Measurements from ENCODE around the gene HACD1.
A peak's percentile ranks its signal among the peaks of the same experiment; 100 is the strongest.

HACD1 gene, protein sequence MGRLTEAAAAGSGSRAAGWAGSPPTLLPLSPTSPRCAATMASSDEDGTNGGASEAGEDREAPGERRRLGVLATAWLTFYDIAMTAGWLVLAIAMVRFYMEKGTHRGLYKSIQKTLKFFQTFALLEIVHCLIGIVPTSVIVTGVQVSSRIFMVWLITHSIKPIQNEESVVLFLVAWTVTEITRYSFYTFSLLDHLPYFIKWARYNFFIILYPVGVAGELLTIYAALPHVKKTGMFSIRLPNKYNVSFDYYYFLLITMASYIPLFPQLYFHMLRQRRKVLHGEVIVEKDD

DNA sequence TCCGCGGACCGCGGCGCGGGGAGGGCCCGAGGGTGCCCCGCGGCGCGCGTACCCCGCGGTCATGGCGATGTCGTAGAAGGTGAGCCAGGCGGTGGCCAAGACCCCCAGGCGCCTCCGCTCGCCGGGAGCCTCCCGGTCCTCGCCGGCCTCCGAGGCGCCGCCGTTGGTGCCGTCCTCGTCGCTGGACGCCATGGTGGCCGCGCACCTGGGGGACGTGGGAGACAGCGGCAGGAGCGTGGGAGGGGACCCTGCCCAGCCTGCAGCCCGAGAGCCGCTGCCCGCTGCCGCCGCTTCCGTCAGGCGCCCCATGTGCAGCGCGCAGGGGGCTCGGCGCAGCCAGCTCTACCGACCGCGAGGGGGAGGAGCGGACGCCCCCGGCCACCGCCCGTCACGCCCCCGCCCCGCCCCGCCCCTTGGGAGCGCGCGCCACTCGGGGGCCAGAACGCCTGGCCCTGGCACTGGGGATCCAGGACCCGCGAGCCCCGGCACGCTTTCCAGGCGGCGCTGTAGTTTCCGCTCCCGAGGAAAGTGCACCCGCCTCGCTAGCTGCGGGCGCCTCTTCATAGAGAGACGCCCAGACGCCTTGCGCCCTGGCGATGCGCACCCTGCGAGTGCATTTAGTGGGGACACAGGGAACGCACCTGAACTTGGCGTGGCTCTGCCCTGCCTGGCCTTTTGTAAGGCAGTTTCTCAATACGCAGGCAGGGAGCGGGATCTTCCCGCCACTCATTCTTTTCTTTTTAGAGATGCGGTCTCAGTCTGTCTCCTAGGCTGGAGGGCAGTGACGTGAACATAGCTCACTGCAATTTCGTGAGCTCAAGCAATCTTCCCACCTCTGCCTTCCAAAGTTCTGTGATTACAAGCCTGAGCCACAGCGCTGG lies at the start of gene HACD1:
HACD1 (minus strand) TSS at position 344 of the 881 bp plus-strand sequence; CDS start at position 309, 35 bp downstream.
- no peaks in the 10 kb centered on the region for H3K9me3 Mint-ChIP-seq
- H3K4me1 Mint-ChIP-seq = peaks cover 13% of the 10 kb centered on the region
- H3K27me3 Mint-ChIP-seq = peaks cover 35% of the 10 kb centered on the region
- ATAC-seq = peak; percentile 76
- peak within 1 kb of the TSS; percentile 77 for H3K4me3 Mint-ChIP-seq
- no peaks in the 10 kb centered on the region for H3K36me3 Mint-ChIP-seq
- H3K27ac Mint-ChIP-seq = peak within 1 kb of the TSS; percentile 41

DNA sequence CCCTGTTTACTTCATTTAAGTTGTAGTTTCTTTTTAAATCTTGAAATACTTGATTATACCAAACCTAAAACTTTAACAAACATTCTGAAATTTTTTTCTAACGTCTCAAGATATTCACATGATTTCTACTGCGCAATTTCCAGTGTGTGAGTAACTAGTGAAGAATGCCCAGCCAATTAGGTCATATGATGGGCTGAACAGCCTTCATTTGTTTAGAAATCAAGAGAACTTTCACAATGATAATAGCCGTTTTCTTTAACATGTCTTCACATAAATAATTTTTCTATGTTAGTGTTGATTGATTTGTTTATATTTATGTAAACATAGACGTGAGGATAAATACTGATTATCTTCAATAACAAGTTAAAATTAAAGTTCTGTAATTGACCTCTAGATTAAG lies 48.6 kb upstream of the HACD1 start:
- peaks cover 50% of the 10 kb centered on the region for H3K36me3 Mint-ChIP-seq
- H3K4me1 Mint-ChIP-seq = peaks cover 50% of the 10 kb centered on the region
- H3K27ac Mint-ChIP-seq = no peak overlapping the region
- H3K4me3 Mint-ChIP-seq = no peak overlapping the region
- no peak for ATAC-seq
- no peaks in the 10 kb centered on the region for H3K9me3 Mint-ChIP-seq
- no peaks in the 10 kb centered on the region for H3K27me3 Mint-ChIP-seq

GRCh38 chr10:17663450-17663849 lies 46.3 kb upstream of the HACD1 start:
- no peak for ATAC-seq
- no peak overlapping the region for H3K4me3 Mint-ChIP-seq
- peaks cover 35% of the 10 kb centered on the region for H3K4me1 Mint-ChIP-seq
- no peak overlapping the region for H3K27ac Mint-ChIP-seq
- peaks cover 56% of the 10 kb centered on the region for H3K36me3 Mint-ChIP-seq
- H3K9me3 Mint-ChIP-seq = no peaks in the 10 kb centered on the region
- H3K27me3 Mint-ChIP-seq = no peaks in the 10 kb centered on the region

DNA sequence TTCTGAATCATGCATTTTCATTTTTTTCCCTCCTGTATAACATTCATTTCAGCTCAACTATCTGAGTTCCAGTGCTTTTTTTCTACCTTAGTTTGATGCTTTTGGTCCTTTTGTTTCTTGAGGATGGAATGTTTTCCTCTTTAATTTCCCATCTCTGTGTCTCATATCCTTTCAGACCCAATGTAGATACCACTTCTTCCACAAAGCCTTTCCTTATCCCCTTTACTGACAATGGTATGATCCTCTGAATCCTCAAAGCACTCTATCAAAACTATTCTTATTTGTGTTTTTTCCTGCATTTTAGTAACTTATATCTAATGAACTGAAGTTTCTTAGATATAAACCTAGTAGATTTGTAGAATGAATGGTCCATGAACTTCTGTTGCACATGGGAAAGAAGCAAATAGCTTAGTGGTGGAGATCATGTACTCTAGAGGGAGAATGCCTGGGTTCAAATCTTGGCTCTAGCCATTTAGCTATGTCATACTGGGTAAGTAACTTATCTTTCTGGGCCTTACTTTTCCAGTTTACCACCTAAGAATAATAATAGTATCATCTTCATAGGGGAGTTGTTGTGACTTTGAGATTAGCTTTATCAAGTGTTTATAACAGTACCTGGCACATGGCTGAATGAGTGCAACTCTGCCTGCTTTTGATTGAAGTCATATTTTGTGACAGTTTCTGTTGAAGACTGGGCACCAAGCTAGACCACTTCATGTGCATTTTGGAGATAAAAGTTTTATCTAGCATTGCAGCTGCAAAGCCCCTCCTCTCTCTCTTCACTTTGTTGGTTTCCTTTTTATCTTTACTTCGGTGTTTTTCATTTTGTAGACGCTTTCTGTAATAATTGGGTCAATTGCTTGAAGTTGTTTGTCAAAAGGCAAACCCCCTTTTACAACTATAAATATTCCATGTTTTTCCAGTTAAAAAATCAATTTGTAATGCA lies 45.3 kb upstream of the HACD1 start:
- Mint-ChIP-seq H3K27me3 (no peaks in the 10 kb centered on the region), H3K9me3 (peaks cover 3% of the 10 kb centered on the region), H3K4me3 (no peak overlapping the region), H3K36me3 (peaks cover 57% of the 10 kb centered on the region), H3K4me1 (peaks cover 35% of the 10 kb centered on the region), H3K27ac (no peak overlapping the region)
- ATAC-seq = no peak

- ATAC-seq = no peak
- Mint-ChIP-seq H3K4me1 (peaks cover 41% of the 10 kb centered on the region), H3K36me3 (peaks cover 63% of the 10 kb centered on the region), H3K4me3 (no peak overlapping the region), H3K27ac (no peak overlapping the region), H3K9me3 (peaks cover 3% of the 10 kb centered on the region), H3K27me3 (no peaks in the 10 kb centered on the region)
Measured at GRCh38 chr10:17661510-17661909, 44.3 kb upstream of the HACD1 start.

- Mint-ChIP-seq H3K27ac (no peak overlapping the region), H3K9me3 (peaks cover 3% of the 10 kb centered on the region), H3K4me1 (peaks cover 47% of the 10 kb centered on the region), H3K27me3 (no peaks in the 10 kb centered on the region), H3K36me3 (peaks cover 67% of the 10 kb centered on the region), H3K4me3 (no peak overlapping the region)
- no peak for ATAC-seq
Measured at GRCh38 chr10:17660921-17661320, 43.7 kb upstream of the HACD1 start.

DNA sequence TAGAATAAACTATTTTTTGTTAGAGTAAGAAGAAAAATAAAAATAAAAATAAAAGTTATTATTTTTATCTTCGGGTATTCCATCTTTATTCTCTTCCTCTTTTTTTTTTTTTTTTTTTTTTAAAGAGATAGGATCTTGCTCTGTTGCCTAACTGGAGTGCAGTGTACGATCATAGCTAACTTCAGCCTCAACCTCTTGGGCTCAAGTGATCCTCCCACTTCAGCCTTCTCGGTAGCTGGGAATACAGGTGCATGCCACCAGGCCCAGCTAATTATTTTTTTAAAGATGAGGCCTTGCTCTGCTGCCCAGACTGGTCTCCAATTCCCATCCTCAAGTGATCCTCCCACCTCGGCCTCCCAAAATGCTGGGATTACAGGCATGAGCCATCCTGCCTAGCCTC lies 42.2 kb upstream of the HACD1 start:
- no peak overlapping the region for H3K27ac Mint-ChIP-seq
- peaks cover 67% of the 10 kb centered on the region for H3K36me3 Mint-ChIP-seq

DNA sequence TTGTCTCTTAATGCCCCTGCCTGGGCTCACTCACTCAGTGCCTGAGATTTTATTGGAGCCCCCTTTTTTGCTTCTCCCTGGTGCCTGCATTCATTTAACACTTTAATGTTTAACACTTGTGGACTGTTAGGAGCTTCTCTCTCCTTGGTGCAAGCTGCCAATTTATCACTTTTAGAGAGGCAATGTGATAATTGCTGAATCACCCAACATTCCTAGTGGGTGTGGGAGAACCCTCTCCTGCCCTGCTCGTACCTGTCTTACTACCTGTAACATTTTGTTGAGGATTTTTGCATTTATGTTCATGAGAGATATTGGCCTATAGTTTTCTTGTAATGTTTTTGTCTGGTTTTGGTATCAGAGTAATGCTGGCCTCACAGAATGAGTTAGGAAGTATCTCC lies 39.9 kb upstream of the HACD1 start:
- peak overlapping the region; percentile 73 for H3K27ac Mint-ChIP-seq
- ATAC-seq = no peak
- no peaks in the 10 kb centered on the region for H3K27me3 Mint-ChIP-seq

More for the DNA sequence above, 42.2 kb upstream of the HACD1 start:
- no peak for ATAC-seq
- peaks cover 63% of the 10 kb centered on the region for H3K4me1 Mint-ChIP-seq
- H3K4me3 Mint-ChIP-seq = no peak overlapping the region
- H3K27me3 Mint-ChIP-seq = no peaks in the 10 kb centered on the region
- peaks cover 3% of the 10 kb centered on the region for H3K9me3 Mint-ChIP-seq

DNA sequence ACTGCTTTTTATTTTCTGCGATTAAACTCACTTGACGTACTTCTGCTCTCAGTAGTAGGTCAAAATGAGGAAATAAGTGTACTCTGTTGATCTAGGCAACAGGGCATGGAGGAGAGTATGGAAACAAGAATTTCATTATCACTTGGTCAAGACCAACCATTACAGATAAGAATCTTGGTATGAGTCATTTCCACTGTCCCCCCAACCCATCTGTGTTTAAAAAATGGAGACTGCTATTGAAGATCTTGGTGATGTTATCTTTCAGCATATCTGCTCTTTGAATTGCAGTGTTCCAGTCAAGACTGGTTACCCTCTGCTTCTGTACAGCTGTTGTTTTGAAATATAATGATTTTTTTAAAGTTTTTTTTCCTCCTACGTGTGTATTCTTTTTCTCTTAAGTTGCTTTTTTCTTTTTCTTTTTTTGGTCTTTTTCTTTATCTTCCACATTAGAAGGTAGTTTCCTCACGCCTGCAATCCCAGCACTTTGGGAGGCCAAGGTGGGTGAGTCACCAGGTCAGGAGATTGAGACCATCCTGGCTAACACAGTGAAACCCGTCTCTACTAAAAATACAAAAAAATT lies 38.5 kb upstream of the HACD1 start:
- Mint-ChIP-seq H3K27ac (peak overlapping the region; percentile 73), H3K4me3 (peak overlapping the region; percentile 58), H3K27me3 (no peaks in the 10 kb centered on the region), H3K9me3 (peaks cover 3% of the 10 kb centered on the region), H3K4me1 (peaks cover 57% of the 10 kb centered on the region), H3K36me3 (peaks cover 61% of the 10 kb centered on the region)
- peak; percentile 98 for ATAC-seq

More for the DNA sequence above, 39.9 kb upstream of the HACD1 start:
- Mint-ChIP-seq H3K4me1 (peaks cover 58% of the 10 kb centered on the region), H3K36me3 (peaks cover 64% of the 10 kb centered on the region), H3K9me3 (peaks cover 3% of the 10 kb centered on the region), H3K4me3 (no peak overlapping the region)

GRCh38 chr10:17655009-17655408 lies 37.8 kb upstream of the HACD1 start:
- H3K4me1 Mint-ChIP-seq = peaks cover 57% of the 10 kb centered on the region
- peak; percentile 53 for ATAC-seq
- peak overlapping the region; percentile 73 for H3K27ac Mint-ChIP-seq
- peaks cover 3% of the 10 kb centered on the region for H3K9me3 Mint-ChIP-seq
- H3K27me3 Mint-ChIP-seq = no peaks in the 10 kb centered on the region
- H3K4me3 Mint-ChIP-seq = peak overlapping the region; percentile 6
- H3K36me3 Mint-ChIP-seq = peaks cover 68% of the 10 kb centered on the region

DNA sequence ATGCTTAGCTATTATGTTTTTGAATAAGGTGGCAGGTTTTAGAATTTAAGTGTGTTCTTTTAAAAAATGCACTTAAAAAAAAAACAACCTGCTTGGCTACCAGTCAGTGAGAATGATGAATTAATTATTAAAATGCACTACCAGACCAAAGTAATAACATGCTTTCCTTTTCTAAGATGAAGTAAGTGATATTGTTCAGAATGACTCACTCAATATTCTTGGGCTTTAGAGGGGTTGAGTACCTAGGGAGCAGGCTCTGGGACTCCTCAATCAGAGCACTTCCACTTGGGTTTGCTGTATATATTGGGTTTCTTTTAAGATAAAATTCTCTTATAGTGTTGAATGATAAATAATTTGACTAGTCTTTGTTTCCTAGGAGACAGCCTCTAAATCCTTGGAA lies 35.4 kb upstream of the HACD1 start:
- no peak overlapping the region for H3K4me3 Mint-ChIP-seq
- ATAC-seq = no peak
- peaks cover 63% of the 10 kb centered on the region for H3K4me1 Mint-ChIP-seq
- peaks cover 72% of the 10 kb centered on the region for H3K36me3 Mint-ChIP-seq
- peaks cover under 1% of the 10 kb centered on the region for H3K9me3 Mint-ChIP-seq
- no peaks in the 10 kb centered on the region for H3K27me3 Mint-ChIP-seq
- H3K27ac Mint-ChIP-seq = no peak overlapping the region

DNA sequence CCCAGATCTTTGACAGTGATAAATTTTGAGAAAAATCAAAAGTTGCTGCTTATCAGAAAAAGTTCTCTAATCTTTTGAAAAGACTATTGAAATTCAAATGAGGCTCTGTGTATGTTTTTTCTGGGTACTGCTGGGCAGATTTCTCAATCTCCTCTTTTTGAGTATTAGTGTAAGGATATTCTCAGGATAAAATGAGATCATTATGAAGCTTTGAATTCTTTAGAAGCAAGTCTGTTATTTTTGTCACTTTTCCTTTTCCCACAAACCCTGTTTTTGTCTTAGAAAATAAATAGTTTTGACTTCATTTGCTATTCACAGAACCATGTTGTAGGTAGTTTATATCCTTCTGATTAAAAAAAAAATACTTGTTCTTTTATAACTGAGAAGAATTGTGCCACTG lies 34.7 kb upstream of the HACD1 start:
- Mint-ChIP-seq H3K36me3 (peaks cover 71% of the 10 kb centered on the region), H3K9me3 (no peaks in the 10 kb centered on the region), H3K4me1 (peaks cover 63% of the 10 kb centered on the region), H3K27ac (peak overlapping the region; percentile 58), H3K4me3 (no peak overlapping the region), H3K27me3 (no peaks in the 10 kb centered on the region)
- no peak for ATAC-seq

- ATAC-seq = no peak
- Mint-ChIP-seq H3K27me3 (no peaks in the 10 kb centered on the region), H3K9me3 (no peaks in the 10 kb centered on the region), H3K4me1 (peaks cover 60% of the 10 kb centered on the region), H3K27ac (no peak overlapping the region), H3K4me3 (no peak overlapping the region), H3K36me3 (peaks cover 69% of the 10 kb centered on the region)
Measured at GRCh38 chr10:17650416-17650815, 33.2 kb upstream of the HACD1 start.

- Mint-ChIP-seq H3K36me3 (peaks cover 65% of the 10 kb centered on the region), H3K4me3 (no peak overlapping the region), H3K27me3 (no peaks in the 10 kb centered on the region), H3K4me1 (peaks cover 60% of the 10 kb centered on the region), H3K27ac (peak overlapping the region; percentile 86), H3K9me3 (no peaks in the 10 kb centered on the region)
- ATAC-seq = no peak
Measured at GRCh38 chr10:17649836-17650235, 32.7 kb upstream of the HACD1 start.

Measured in stimulated activated memory B cell treated with anti-CD40 and anti-IgM and Interleukin-4, amounts not matched to agents 10 μg/mL and 1 μg/mL and 100 μg/mL, for 72 hours (primary cell).